ENCODE measurements around the gene CERS4. TPM values are rescaled to one million over a fixed set of nuclear protein-coding genes. Genes with fewer than 3 reads are reported as not detected.

CERS4 gene
- total RNA-seq, 1 donor from 2014 or later = 65.4 TPM

DNA sequence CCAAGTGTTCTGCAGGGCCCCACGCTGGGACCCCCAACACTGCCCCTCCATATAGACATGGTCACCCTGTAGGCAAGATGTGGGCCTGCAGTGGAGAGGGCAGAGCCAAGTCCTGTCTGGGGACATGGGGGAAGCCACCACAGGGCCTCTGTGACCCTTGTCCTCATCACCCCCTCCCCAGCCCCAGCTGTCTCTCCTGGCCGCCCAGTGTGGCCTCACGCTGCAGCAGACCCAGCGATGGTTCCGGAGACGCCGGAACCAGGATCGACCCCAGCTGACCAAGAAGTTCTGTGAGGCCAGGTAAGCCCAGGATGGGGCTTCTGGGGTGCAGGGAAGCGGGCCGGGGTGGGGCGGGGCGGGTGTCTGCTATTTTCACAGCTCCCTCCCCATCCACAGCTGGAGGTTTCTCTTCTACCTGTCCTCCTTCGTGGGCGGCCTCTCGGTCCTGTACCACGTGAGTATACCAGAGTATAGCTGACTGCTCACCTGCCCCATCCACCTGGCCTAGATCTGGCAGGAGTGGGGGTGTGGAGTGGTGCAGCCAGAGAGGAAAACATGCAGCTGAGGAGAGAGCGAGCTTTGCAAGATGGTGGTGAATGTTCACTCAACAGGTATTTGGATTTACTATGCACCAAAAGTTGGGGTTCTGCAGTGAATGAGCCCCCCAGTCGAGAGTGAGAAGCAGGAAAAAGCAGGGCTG lies 46.4 kb downstream of the CERS4 start:
- H3K4me1 ChIP-seq = no peaks in the 10 kb centered on the region
- no peaks in the 10 kb centered on the region for H3K27me3 ChIP-seq
- peaks cover 21% of the 10 kb centered on the region for H3K36me3 ChIP-seq
- ATAC-seq = no peak
- intact Hi-C loops (cut with DNase I) = loop anchor here (10.0 kb wide), 1 partner anchor 311 kb away; the partner anchor contains the start of gene TIMM44
- no peak for DNase-seq
- H3K27ac ChIP-seq = no peak overlapping the region
- no peak overlapping the region for H3K4me3 ChIP-seq
- TF ChIP-seq CTCF (IDR thresholded peaks at IDR 0.05) = no peak
- no peaks in the 10 kb centered on the region for H3K9me3 ChIP-seq

DNA sequence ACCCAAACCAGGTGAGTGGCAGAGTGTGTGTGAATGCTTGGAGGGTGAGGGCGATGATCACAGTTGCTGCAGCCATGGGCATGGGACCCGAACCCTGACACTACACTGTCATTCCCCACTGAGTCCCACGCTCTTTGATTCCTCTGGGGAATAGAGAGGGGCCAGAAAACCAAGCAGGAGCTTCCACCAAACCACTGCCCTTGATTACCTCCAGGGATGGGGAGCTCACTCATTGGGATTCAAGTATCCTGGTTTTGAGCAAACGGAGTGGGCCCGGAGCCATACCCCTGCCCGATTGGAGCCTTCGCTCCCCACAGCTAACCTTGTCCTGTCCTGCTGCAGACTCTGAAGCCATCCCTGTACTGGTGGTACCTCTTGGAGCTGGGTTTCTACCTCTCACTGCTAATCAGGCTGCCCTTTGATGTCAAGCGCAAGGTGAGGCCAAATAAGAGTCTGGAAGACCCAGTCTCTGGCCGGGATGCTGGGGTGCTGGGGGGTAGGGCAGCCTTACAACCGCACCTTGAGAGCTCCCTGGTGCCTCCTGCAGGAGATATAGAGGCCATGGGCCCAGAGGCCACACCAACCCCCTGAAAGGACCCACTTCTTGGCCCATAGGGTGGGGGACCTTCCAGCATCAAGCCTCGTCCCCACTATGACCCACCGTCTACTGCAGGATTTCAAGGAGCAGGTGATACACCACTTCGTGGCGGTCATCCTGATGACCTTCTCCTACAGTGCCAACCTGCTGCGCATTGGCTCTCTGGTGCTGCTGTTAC lies 47.3 kb downstream of the CERS4 start:
- DNase-seq (no peak), ATAC-seq (no peak)
- no peak for TF ChIP-seq CTCF (IDR thresholded peaks at IDR 0.05)
- no peak overlapping the region for H3K4me3 ChIP-seq
- intact Hi-C loops (cut with DNase I) = loop anchor here (10.0 kb wide), 1 partner anchor 312 kb away; the partner anchor contains the start of gene TIMM44
- no peaks in the 10 kb centered on the region for H3K9me3 ChIP-seq
- no peaks in the 10 kb centered on the region for H3K27me3 ChIP-seq
- peaks cover 21% of the 10 kb centered on the region for H3K36me3 ChIP-seq
- no peak overlapping the region for H3K27ac ChIP-seq
- no peaks in the 10 kb centered on the region for H3K4me1 ChIP-seq

DNA sequence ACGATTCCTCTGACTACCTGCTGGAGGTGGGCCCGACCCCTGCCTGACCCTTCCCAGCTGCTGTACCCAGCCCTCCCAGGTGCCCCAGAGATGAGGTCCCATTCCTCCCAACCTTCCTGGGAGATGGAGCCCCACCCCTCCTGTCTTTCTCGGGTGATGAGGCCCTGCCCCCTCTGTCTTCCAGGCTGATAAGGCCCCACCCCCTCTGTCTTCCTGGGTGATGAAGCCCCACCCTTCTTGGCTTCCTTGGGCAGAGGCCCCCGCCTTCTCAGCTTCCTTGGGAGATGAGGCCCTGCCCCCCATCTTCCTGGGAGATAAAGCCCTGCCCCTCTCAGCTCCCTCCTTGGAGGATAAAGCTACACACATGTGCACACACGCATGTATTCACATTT lies 47.9 kb downstream of the CERS4 start:
- Histone ChIP-seq H3K4me3 (no peak overlapping the region), H3K36me3 (peaks cover 21% of the 10 kb centered on the region), H3K27ac (no peak overlapping the region), H3K4me1 (no peaks in the 10 kb centered on the region), H3K27me3 (no peaks in the 10 kb centered on the region), H3K9me3 (no peaks in the 10 kb centered on the region)
- no peak for DNase-seq
- ATAC-seq = no peak
- intact Hi-C loops (cut with DNase I) = loop anchor here (10.0 kb wide), 1 partner anchor 312 kb away; the partner anchor contains the start of gene TIMM44
- TF ChIP-seq CTCF (IDR thresholded peaks at IDR 0.05) = no peak

DNA sequence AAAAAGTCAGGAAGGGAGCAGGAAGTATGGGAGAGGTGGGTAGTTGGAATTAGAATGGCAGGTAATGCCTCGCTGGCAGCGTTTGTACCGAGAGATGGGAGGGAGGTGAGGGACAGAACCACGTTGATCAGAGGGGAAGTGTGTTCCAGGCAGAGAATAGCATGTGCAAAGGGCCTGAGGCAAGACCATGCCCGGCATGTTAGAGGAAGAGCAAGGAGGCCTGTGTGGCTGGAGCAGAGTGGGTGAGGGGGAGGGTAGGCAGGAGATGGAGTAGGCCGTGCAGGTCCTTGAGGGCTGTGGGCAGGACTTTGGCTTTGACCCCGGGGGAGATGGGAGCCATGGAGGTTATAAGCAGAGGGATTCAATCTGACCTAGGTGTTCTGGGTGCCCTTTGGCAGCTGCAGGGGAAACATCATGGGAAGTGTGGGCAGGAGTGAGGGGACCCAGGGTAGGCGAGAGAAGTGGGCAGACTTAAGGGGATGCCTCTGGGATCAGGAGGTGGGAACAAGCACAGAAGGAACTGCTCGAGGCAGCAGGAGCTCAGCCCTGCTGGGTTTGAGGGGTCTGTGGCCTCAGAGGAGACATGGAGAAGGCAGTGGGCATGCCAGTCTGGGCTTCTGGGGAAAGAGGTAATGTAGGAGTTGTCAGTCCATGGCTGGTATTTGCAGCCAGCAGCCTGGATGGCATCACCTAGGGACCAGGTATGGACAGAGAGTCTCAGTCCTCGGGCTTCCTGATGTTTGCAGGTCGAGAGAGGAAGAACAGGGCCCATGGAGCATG lies 50.2 kb downstream of the CERS4 start:
- no peak for DNase-seq
- TF ChIP-seq CTCF (IDR thresholded peaks at IDR 0.05) = no peak
- peaks cover 21% of the 10 kb centered on the region for H3K36me3 ChIP-seq

DNA sequence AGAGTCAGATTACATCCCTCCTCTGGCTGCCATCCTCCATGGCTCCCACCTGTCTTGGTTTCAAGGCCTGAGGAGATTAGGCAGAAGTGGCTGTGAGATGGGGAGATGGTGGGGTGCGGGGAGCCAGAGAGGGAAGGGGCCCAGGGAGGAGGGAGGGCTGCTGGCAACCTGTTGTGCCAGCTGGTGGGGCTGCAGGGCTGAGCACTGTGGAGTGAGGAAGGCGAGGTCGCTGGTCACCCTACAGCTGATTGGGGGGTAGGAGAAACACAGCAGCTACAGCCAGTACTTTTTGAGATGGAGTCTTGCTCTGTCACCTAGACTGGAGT lies 50.7 kb downstream of the CERS4 start:
- TF ChIP-seq CTCF (IDR thresholded peaks at IDR 0.05) = no peak
- ATAC-seq (no peak), DNase-seq (no peak)
- Histone ChIP-seq H3K27me3 (no peaks in the 10 kb centered on the region), H3K4me3 (no peak overlapping the region), H3K4me1 (no peaks in the 10 kb centered on the region), H3K9me3 (no peaks in the 10 kb centered on the region), H3K36me3 (peaks cover 21% of the 10 kb centered on the region), H3K27ac (no peak overlapping the region)
- intact Hi-C loops (cut with DNase I) = loop anchor here (10.0 kb wide), 1 partner anchor 315 kb away; the partner anchor contains the start of gene TIMM44

More for the DNA sequence above, 50.2 kb downstream of the CERS4 start:
- Histone ChIP-seq H3K4me3 (no peak overlapping the region), H3K4me1 (no peaks in the 10 kb centered on the region), H3K27ac (no peak overlapping the region), H3K9me3 (no peaks in the 10 kb centered on the region), H3K27me3 (no peaks in the 10 kb centered on the region)
- intact Hi-C loops (cut with DNase I) = loop anchor here (10.0 kb wide), 1 partner anchor 315 kb away; the partner anchor contains the start of gene TIMM44
- no peak for ATAC-seq

All from upper lobe of right lung (tissue), 1 donor.